Measurements from ENCODE around the gene PTPN14. TPM values are rescaled to one million over a fixed set of nuclear protein-coding genes. Genes with fewer than 3 reads are reported as not detected.
"Not testable (repeated sequence)": the region's sequence is repeated elsewhere in the genome, so short reads cannot be mapped to it uniquely, and the experiment has no call there.

Gene PTPN14
- under 0.01 TPM for total RNA-seq

DNA sequence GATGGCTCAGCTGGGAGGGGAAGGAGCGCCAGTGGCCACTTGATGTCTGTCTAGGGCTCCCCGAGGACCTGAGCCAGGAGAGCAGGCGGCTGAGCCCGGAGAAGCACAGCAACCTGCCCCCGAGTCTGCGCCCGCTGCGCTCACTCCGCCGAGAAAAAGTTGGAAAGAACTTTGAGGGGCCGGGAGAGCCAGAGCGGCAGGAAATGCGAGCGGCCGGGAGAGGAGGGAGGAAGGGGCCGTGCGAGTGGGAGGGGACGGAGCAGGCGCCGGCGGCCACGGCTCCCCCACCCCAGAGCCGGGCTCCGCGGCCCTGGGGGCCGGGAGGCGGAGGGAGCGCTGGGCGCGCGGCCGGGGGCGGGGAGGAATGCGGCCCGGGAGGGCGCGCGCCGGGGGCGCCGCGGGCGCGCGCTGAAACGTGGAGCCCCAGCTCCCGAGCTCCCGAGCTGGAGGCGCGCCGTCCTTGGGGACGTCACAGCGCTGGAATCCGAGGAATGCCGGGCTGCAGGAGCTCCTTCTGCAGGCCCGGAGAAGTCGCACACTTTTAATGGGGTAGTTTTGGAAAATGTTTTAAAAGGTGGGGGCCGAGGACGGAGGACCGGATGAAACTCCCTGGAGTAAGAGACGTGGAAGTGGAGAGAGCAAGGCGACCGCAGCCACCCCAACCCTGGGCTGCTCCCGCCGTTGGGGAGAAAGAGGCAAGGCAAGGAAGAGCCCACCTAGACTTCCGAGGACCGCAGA lies at the start of gene PTPN14:
TSS of gene PTPN14 (minus strand) at position 167 of the 738 bp plus-strand sequence. CDS start 86,799 bp downstream, outside the sequence.
- Histone ChIP-seq H3K27me3 (ENCODE audit: insufficient read depth, low read length) (peaks cover 55% of the 10 kb centered on the region), H3K9me3 (ENCODE audit: low read depth, low read length) (no peaks in the 10 kb centered on the region), H3K4me3 (ENCODE audit: low read length) (no peak within 1 kb of the TSS), H3K4me1 (ENCODE audit: insufficient read depth, low read length) (no peaks in the 10 kb centered on the region)

DNA sequence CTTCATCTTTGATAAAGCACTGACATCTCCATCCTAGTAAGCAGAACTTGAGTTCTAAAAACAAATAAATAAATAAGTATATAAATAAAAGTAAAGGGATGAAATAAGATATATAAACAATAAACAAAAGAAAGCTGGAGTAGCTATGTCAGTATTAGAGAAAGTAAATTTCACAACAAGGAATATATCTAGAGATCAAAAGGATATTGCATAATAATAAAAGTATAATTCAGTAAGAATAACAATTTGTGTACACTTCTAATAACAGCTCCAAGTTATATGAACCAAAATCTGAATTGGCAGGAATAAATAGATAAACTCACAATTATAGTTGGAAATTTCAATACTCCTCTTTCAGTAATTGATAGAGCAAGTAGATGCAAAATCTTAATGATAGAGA lies 41.8 kb upstream of the PTPN14 start:
- Histone ChIP-seq H3K9me3 (ENCODE audit: low read depth, low read length) (no peaks in the 10 kb centered on the region), H3K27me3 (ENCODE audit: insufficient read depth, low read length) (no peaks in the 10 kb centered on the region), H3K4me1 (ENCODE audit: insufficient read depth, low read length) (no peaks in the 10 kb centered on the region), H3K4me3 (ENCODE audit: low read length) (no peak overlapping the region)

DNA sequence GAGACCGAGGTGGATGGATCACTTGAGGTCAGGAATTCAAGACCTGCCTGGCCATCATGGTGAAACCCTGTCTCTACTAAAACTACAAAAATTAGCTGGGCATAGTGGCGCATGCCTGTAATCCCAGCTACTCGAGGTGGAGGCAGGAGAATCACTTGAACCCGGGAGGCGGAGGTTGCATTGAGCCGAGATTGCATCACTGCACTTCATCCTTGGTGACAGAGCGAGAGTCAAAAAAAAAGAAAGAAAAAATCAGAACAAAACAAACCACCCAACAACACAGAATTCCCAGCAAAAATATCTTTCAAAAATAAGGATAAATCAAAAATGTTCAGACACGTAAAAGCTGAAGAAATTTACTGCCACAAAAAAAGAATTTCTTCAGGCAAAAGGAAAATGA lies 40.5 kb upstream of the PTPN14 start:
- not testable (repeated sequence) for H3K27me3 ChIP-seq (ENCODE audit: insufficient read depth, low read length); H3K9me3 ChIP-seq (ENCODE audit: low read depth, low read length); H3K4me3 ChIP-seq (ENCODE audit: low read length); H3K4me1 ChIP-seq (ENCODE audit: insufficient read depth, low read length)

DNA sequence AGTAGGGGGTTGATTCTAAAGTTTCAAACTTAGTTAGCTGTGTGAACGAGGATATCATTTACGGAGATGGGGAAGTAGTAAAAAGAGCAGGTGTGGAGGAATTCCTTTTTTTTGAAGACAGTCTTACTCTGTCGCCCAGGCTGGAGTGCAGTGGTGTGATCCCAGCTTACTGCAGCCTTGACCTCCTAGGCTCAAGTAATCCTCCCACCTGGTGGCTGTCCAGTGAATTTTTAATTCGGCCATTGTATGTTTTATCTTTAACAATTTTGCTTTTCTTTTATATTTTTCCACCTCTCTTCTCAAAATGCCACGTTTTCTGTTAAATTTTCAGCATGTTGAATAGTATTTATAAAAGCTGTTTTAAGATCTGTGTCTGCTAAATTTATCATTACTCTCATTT lies 39.3 kb upstream of the PTPN14 start:
- no peaks in the 10 kb centered on the region for H3K27me3 ChIP-seq (ENCODE audit: insufficient read depth, low read length)
- no peaks in the 10 kb centered on the region for H3K4me1 ChIP-seq (ENCODE audit: insufficient read depth, low read length)
- H3K4me3 ChIP-seq (ENCODE audit: low read length): no peak overlapping the region
- no peaks in the 10 kb centered on the region for H3K9me3 ChIP-seq (ENCODE audit: low read depth, low read length)

DNA sequence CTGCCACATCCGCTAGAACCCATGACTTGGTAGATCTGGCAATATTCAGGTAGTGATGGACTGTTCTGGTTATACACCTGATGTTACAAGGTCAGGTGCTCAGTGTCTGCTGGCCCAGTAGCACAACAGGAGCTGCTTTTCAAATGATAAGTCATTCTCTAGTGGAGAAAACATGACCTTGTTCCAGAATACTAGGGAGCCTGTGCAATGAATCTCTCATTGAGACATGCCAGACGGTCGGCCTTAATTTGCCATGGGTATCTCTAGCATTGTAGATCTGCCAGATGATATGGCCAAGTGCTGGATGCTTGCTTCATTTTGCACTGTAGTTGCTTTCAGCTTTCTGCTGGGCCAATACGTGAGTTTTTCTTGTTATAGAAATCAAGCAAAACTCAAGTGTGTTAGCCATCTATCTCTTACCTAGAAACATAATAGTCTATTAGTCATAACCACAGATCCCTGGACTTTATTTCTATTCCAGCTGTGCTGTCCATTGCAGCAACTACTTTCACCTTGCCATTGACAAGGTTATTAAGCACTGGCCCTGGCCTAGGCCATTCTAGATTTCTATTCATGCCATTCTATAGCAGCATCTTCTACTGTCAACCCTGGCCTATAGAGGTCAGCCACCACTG lies 37.7 kb upstream of the PTPN14 start:
- H3K4me3 ChIP-seq (ENCODE audit: low read length): no peak overlapping the region
- no peaks in the 10 kb centered on the region for H3K4me1 ChIP-seq (ENCODE audit: insufficient read depth, low read length)
- no peaks in the 10 kb centered on the region for H3K9me3 ChIP-seq (ENCODE audit: low read depth, low read length)
- H3K27me3 ChIP-seq (ENCODE audit: insufficient read depth, low read length): no peaks in the 10 kb centered on the region

DNA sequence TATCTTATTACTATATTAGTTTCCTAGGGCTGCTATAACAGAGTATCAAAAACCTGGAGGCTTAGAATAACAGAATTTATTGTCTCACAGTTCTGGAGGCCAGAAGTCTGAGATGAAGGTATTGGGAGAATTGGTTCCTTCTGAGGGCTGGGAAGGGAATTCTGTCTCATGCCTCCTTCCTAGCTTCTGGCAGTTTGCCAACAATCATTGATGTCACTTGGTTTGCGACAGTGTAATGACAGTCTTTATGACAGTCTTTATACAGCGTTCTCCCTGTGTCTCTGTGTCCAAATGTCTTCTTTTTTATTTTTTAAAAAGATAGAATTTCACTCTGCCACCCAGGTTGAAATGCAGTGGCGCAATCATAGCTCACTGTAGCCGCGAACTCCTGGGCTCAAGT lies 35.8 kb upstream of the PTPN14 start:
- no peak overlapping the region for H3K4me3 ChIP-seq (ENCODE audit: low read length)
- no peaks in the 10 kb centered on the region for H3K4me1 ChIP-seq (ENCODE audit: insufficient read depth, low read length)
- H3K27me3 ChIP-seq (ENCODE audit: insufficient read depth, low read length): no peaks in the 10 kb centered on the region
- no peaks in the 10 kb centered on the region for H3K9me3 ChIP-seq (ENCODE audit: low read depth, low read length)

DNA sequence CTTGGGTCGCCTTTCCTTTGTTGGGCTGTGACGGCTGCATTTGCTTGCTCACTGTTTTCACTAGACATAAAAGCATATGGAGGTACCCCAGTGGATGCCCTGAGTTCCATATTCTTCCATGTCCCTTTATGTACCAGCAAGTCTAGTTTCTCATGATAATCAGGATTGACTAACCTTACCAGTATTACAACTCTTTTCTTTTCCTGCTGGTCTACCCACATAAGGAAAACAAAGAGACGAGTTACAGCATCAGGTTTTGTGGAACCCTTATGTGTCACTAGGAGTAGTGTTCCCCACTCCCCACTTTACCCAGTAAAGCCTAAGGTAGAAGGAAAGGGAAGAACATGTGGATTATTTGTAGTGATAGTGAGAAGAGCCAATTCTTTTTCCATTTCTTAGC lies 35.2 kb upstream of the PTPN14 start:
- H3K4me3 ChIP-seq (ENCODE audit: low read length): no peak overlapping the region
- H3K27me3 ChIP-seq (ENCODE audit: insufficient read depth, low read length): no peaks in the 10 kb centered on the region
- no peaks in the 10 kb centered on the region for H3K4me1 ChIP-seq (ENCODE audit: insufficient read depth, low read length)
- H3K9me3 ChIP-seq (ENCODE audit: low read depth, low read length): no peaks in the 10 kb centered on the region

DNA sequence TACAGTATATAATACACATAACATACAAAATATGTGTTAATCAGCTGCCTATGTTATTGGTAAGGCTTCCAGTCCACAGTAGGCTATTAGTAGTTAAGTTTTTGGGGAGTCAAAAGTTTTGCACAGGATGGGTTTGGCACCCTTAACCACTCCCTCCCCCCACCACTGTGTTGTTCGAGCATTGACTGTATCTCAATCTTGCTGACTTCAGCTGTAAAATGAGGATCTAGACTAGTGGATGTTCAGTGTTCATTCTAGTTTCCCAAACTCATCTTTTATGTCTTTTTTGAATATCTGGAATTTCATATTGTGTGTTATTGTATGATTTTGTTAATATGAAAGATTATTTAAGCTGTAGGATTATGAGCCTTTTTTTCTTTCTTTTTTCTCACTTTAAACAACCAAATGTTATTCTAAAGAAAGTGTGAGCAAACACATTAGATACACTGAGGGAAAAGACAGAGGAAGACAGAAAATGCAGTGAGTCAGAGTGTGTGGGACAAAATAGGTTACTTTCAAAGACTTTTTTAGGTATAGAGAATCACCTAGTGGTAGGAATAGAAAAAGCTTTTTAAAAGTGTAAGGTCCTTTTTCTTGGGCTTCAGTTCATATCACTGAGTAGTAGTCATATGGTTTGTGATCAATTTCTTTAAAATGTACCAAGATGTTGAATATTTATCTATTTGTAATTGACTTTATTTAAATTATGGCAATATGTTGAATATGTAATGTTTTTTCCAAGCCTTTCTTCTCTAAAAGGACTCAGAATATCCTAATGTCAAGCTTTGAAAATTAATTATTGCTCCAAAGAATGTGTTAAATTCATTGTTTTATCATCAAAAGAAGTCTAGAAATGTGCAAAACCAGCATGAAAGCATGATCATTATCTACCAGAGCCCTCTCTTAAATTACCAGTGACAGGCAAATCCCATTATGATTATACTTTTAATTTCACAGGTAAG lies 33.7 kb upstream of the PTPN14 start:
- H3K4me3 ChIP-seq (ENCODE audit: low read length): no peak overlapping the region
- no peaks in the 10 kb centered on the region for H3K9me3 ChIP-seq (ENCODE audit: low read depth, low read length)
- H3K27me3 ChIP-seq (ENCODE audit: insufficient read depth, low read length): no peaks in the 10 kb centered on the region
- no peaks in the 10 kb centered on the region for H3K4me1 ChIP-seq (ENCODE audit: insufficient read depth, low read length)

DNA sequence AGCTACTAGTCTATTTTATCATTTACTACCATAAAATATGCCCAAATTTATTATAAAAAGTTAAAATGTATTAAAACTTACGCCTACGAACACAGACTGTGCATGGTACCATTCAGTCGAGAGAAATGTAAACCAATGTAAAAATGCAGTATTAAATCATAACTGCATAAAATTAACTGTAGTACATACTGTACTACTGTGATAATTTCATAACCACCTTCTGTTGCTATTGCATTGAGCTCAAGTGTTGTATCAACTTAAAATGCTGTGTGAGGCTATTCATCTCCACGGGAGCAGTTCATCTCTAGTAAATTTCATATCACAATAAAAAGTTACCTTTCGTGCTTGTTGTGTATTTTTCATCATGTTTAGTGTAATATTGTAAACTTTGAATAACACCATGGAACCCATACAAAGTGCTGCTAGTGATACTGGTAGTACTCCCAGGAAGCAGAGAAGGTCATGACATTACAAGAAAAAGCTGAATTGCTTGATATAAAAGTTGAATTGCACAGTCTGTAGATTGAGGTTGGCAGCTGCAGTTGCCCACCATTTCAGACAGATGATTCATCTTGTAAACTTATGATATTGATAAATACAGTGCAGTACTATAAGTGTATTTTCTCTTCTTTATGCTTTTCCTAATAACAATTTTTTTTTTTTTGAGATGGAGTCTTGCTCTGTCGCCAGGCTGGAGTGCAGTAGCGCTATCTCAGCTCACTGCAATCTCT lies 32.6 kb upstream of the PTPN14 start:
- Histone ChIP-seq H3K27me3 (ENCODE audit: insufficient read depth, low read length) (no peaks in the 10 kb centered on the region), H3K4me3 (ENCODE audit: low read length) (no peak overlapping the region), H3K4me1 (ENCODE audit: insufficient read depth, low read length) (no peaks in the 10 kb centered on the region), H3K9me3 (ENCODE audit: low read depth, low read length) (no peaks in the 10 kb centered on the region)

DNA sequence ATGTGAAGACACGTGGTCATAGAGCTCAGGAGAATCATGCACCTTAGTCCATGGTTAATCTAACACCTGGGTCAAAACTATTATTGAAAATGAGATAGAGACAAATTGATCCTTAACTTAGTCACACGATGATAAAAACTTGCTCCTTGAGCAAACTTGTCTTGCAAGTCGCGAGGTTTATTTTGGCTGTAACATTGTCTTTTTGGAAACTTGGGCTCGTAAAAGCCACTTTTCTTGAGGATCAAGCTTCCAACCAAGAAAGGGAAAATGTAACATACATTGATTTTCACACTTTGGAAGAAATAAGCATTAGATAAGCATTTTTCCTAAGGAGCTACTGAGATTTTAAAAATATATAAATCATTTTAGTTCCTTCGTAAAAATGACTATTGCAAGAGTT lies 31.7 kb upstream of the PTPN14 start:
- H3K4me1 ChIP-seq (ENCODE audit: insufficient read depth, low read length): no peaks in the 10 kb centered on the region
- no peaks in the 10 kb centered on the region for H3K27me3 ChIP-seq (ENCODE audit: insufficient read depth, low read length)
- no peak overlapping the region for H3K4me3 ChIP-seq (ENCODE audit: low read length)
- H3K9me3 ChIP-seq (ENCODE audit: low read depth, low read length): no peaks in the 10 kb centered on the region

DNA sequence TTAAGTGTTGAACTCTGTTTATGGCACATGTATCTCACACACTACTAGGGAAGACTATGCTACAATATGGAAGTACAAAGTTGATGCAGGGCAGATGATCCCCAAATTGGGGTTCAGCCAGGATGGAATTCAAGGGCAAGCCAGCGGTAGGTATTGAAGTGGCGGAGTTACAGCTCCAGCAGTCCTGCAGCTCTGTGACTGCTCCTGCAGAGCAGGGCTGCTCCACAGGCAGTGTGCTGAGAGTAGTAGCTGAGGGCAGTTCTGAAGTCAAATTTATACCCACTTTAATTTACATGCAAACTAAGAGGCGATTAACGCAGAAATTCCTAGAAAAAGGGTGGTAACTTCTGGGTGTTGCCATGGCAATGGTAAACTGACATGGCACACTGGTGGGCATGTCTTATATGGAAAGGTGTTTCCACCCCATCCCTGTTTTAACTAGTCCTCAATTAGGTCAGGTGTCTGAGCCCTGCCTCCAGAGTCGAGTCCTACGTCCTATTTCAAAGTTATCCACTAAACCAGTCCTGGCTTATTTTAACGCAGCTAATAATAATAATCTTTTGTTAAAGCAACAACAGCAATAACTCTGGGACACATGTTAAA lies 31.0 kb upstream of the PTPN14 start:
- no peaks in the 10 kb centered on the region for H3K27me3 ChIP-seq (ENCODE audit: insufficient read depth, low read length)
- no peak overlapping the region for H3K4me3 ChIP-seq (ENCODE audit: low read length)
- no peaks in the 10 kb centered on the region for H3K9me3 ChIP-seq (ENCODE audit: low read depth, low read length)
- no peaks in the 10 kb centered on the region for H3K4me1 ChIP-seq (ENCODE audit: insufficient read depth, low read length)

DNA sequence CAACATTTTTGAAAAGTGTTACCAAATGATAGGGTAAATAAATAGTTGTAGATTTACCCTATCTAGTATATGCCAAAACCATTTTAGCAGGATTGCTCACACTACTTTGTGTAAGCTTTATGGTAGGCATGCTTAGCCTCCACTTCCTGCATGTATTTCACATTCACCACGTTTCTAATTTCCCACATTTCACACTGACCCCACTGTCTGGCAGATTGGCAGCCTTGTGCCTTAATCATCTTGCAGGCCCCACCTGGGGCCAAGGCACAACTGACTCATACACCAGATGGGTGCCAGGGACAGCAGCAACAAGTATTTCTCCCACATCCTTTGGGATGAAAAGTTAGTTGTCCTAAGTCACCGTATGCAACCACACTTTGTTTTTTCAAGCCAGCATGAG lies 30.4 kb upstream of the PTPN14 start:
- Histone ChIP-seq H3K27me3 (ENCODE audit: insufficient read depth, low read length) (no peaks in the 10 kb centered on the region), H3K4me1 (ENCODE audit: insufficient read depth, low read length) (no peaks in the 10 kb centered on the region), H3K9me3 (ENCODE audit: low read depth, low read length) (no peaks in the 10 kb centered on the region)

DNA sequence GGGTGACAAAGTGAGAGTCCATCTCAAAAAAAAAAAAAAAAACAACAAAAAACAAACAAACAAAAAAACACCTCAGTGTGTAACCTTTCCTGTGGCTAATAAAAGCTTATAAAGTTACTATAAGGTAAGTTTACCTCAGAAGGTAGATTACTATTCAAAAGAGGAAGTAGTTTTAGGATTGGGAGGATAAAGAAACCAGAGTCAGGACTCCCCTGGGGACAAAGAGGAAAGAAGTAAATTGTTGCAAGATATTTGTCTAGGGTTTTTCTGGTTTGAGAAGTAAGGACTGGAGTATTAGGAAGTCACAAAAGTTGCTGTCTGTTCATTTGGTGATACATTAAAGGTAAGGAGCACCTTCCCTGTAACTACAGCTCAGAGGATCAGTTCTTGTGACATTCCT lies 27.8 kb upstream of the PTPN14 start:
- peaks cover 7% of the 10 kb centered on the region for H3K9me3 ChIP-seq (ENCODE audit: low read depth, low read length)
- H3K4me1 ChIP-seq (ENCODE audit: insufficient read depth, low read length): no peaks in the 10 kb centered on the region
- H3K4me3 ChIP-seq (ENCODE audit: low read length): no peak overlapping the region
- no peaks in the 10 kb centered on the region for H3K27me3 ChIP-seq (ENCODE audit: insufficient read depth, low read length)

More for the DNA sequence above, 30.4 kb upstream of the PTPN14 start:
- no peak overlapping the region for H3K4me3 ChIP-seq (ENCODE audit: low read length)

DNA sequence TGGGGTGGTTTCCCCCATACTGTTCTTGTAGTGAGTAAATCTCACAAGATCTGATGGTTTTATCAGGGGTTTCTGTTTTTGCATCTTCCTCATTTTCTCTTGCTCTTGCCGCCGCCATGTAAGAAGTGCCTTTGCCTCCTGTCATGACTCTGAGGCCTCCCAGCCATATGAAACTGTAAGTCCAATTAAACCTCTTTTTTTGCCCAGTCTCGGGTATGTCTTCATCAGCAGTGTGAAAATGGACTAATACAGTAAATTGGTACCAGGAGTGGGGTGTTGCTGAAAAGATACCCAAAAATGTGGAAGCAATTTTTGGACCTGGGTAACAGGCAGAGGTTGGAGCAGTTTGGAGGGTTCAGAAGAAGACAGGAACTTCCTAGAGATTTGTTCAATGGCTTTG lies 24.7 kb upstream of the PTPN14 start:
- not testable (repeated sequence) for H3K9me3 ChIP-seq (ENCODE audit: low read depth, low read length); H3K27me3 ChIP-seq (ENCODE audit: insufficient read depth, low read length); H3K4me1 ChIP-seq (ENCODE audit: insufficient read depth, low read length); H3K4me3 ChIP-seq (ENCODE audit: low read length)

All from mononuclear cell (primary cell).